Measurements from ENCODE around the gene HMGB1. TPM values are rescaled to one million over a fixed set of nuclear protein-coding genes. Genes with fewer than 3 reads are reported as not detected.

HMGB1 gene
- total RNA-seq, 2 donors from 2014 or later = 264 to 274 TPM

GRCh38 chr13:30408319-30409101 lies 57.2 kb downstream of the HMGB1 start:
- TF ChIP-seq CTCF (IDR thresholded peaks at IDR 0.05) = peak; percentile 84 to 98 (median 88)
- TF ChIP-seq POLR2AphosphoS5 (IDR thresholded peaks at IDR 0.05) = peak; percentile 86
- TF ChIP-seq POLR2A (IDR thresholded peaks at IDR 0.05) = peak; percentile 29
- Histone ChIP-seq H3K4me1 (replicated peaks) (peaks cover 7% of the 10 kb centered on the region), H3K9me3 (no peaks in the 10 kb centered on the region), H3K27me3 (replicated peaks; ENCODE audit: insufficient read depth) (no peaks in the 10 kb centered on the region), H3K27ac (peak overlapping the region; percentile 87 to 90), H3K4me3 (peak overlapping the region; percentile 15 to 29), H3K36me3 (no peaks in the 10 kb centered on the region)
- peak; percentile 94 for DNase-seq (ENCODE audit: low spot score)
- intact Hi-C loops (cut with DNase I) = loop anchor here (2.0 to 10.0 kb wide), 5 partner anchors 14 to 394 kb away; partner anchors contain the start of genes UBE2L5 and USPL1
- 8% methylated on average over 51 of the region's 51 CpGs for WGBS

GRCh38 chr13:30406779-30407416 lies 58.8 kb downstream of the HMGB1 start:
- Histone ChIP-seq H3K27me3 (replicated peaks; ENCODE audit: insufficient read depth) (no peaks in the 10 kb centered on the region), H3K27ac (no peak overlapping the region), H3K4me1 (replicated peaks) (peaks cover 7% of the 10 kb centered on the region), H3K9me3 (no peaks in the 10 kb centered on the region), H3K36me3 (no peaks in the 10 kb centered on the region), H3K4me3 (no peak overlapping the region)
- intact Hi-C loops (cut with DNase I) = loop anchor here (5.0 to 10.0 kb wide), 4 partner anchors 65 to 395 kb away; partner anchors contain the start of gene USPL1
- TF ChIP-seq POLR2AphosphoS5 (IDR thresholded peaks at IDR 0.05) (no peak), CTCF (IDR thresholded peaks at IDR 0.05) (no peak), POLR2A (IDR thresholded peaks at IDR 0.05) (no peak)
- WGBS = 95% methylated on average over 8 of the region's 8 CpGs
- no peak for DNase-seq (ENCODE audit: low spot score)

Other genes starting within 250 kb of the HMGB1 start
- 10 to 100 TPM; 12.8 to 16.4 TPM for gene KATNAL1, start 158.4 kb downstream of the HMGB1 start, total RNA-seq
- 1 to 10 TPM in 1 of 2 donors, under 1 TPM in 1; 0.18 to 5.2 TPM for gene UBE2L5, start 43.4 kb downstream of the HMGB1 start, total RNA-seq
- 10 to 100 TPM; 20.1 to 24.4 TPM for gene USPL1, start 152.0 kb upstream of the HMGB1 start, total RNA-seq